K562 (cell line): Measurements from ENCODE around the gene CCDC201. TPM values are rescaled to one million over a fixed set of nuclear protein-coding genes. Genes with fewer than 3 reads are reported as not detected.

ENCODE experiments used
- ATAC-seq: fragments of 200-7000 bp; cut with Tn5 transposase; 3 replicates; pipeline ENCODE4 v1.9.1; 2020; ENCODE audit warnings: moderate library complexity
- BruUV-seq: library from RNA; stranded (reverse); fragments of 400-500 nt; replicated peaks from 2 replicates; lab custom pipeline; 2021; lab: Mats Ljungman, UMichigan
- CTCF ChIA-PET: fragments of 300-600 bp; formaldehyde crosslinking; extraction: SDS; loops from one replicate; lab custom pipeline; 2021; ENCODE audit warnings: low intra/inter-chr PET ratio; lab: Yijun Ruan, JAX
- POLR2A ChIA-PET: fragments of 300-600, 350-650 bp; sonication (Branson Sonifier 250); formaldehyde crosslinking; extraction: SDS; loops from one replicate; lab custom pipeline; 2021; ENCODE audit warnings: antibody characterized with exemption, inconsistent platforms; lab: Yijun Ruan, JAX
- DNase-seq, 4 experiments: peaks; one replicate each; pipeline versions ENCODE4 v3.0.0 to v3.0.0-alpha.2; 2011 to 2018; ENCODE audit warnings: low spot score in 3 of 4, mixed read lengths in 3 of 4; ENCODE audit errors: extremely low read depth in 1 of 4
- FAIRE-seq: peaks from 2 replicates; lab custom pipeline; 2011; peaks lifted over from hg19 to GRCh38; lab: Jason Lieb, UNC
- H2AFZ ChIP-seq: 2 replicates; pipeline ENCODE4 v1.6.0; 2011; ENCODE audit warnings: low read depth, low read length, control low read depth, inconsistent platforms
- H3K27ac ChIP-seq: fragments of 200-600 bp; 3 replicates; pipeline ENCODE4 v1.8.0; 2011; ENCODE audit warnings: low read depth, mild to moderate bottlenecking, control low read depth, inconsistent platforms, low read length, moderate library complexity, mixed read lengths; ENCODE audit errors: extremely low read depth
- H3K27me3 ChIP-seq, 2 experiments: fragments of 300-600 bp in 1 of 2; 2 replicates in 1 of 2; 3 replicates in 1 of 2; pipeline versions ENCODE4 v1.6.0 to v1.8.0; 2011; ENCODE audit warnings: inconsistent platforms in 2 of 2, low read length in 2 of 2, mild to moderate bottlenecking in 1 of 2, mixed read lengths in 1 of 2, moderate library complexity in 1 of 2; ENCODE audit not compliant: control insufficient read depth in 2 of 2, insufficient read depth in 2 of 2
- H3K36me3 ChIP-seq: fragments of 300-600 bp; 3 replicates; pipeline ENCODE4 v1.8.0; 2011; ENCODE audit warnings: mild to moderate bottlenecking, low read length, inconsistent platforms; ENCODE audit not compliant: control insufficient read depth, insufficient read depth
- H3K4me1 ChIP-seq, 2 experiments: fragments of 200-600 bp in 1 of 2; replicated peaks in 1 of 2; 2 replicates in 1 of 2; 3 replicates in 1 of 2; pipeline versions ENCODE4 v1.5.1 to v1.8.0; 2011; ENCODE audit warnings: inconsistent platforms in 2 of 2, low read length in 2 of 2, mild to moderate bottlenecking in 1 of 2, mixed read lengths in 1 of 2, moderate library complexity in 1 of 2; ENCODE audit not compliant: control insufficient read depth in 2 of 2, insufficient read depth in 2 of 2
- H3K4me2 ChIP-seq: 2 replicates; pipeline ENCODE4 v1.6.1; 2011; ENCODE audit warnings: low read length, control low read depth, inconsistent platforms, mixed read lengths; ENCODE audit not compliant: insufficient read depth
- H3K4me3 ChIP-seq: fragments of 200-600 bp; sonication (generic), shearing (Covaris generic); 2 replicates; pipeline ENCODE4 v1.5.1; 2016; ENCODE audit warnings: control low read depth, inconsistent platforms
- H3K79me2 ChIP-seq: fragments of 200-600 bp; 3 replicates; pipeline ENCODE4 v1.8.0; 2011; ENCODE audit warnings: low read length, inconsistent platforms; ENCODE audit not compliant: control insufficient read depth, insufficient read depth
- H3K9ac ChIP-seq, 2 experiments: 2 replicates each; pipeline versions ENCODE4 v1.6.0 to v1.6.1; 2011; ENCODE audit warnings: low read depth in 2 of 2, low read length in 2 of 2, control low read depth in 1 of 2, inconsistent platforms in 1 of 2, mild to moderate bottlenecking in 1 of 2, mixed read lengths in 1 of 2; ENCODE audit not compliant: insufficient read depth in 1 of 2
- H3K9me1 ChIP-seq: one replicate; pipeline ENCODE4 v1.6.0; 2011; ENCODE audit warnings: inconsistent platforms, mild to moderate bottlenecking, low read length, moderate library complexity; ENCODE audit not compliant: control insufficient read depth, insufficient read depth
- H3K9me3 ChIP-seq: replicated peaks from 2 replicates; pipeline ENCODE4 v1.5.1; 2011; ENCODE audit warnings: low read depth, low read length, inconsistent platforms; ENCODE audit not compliant: control insufficient read depth, insufficient read depth
- H4K20me1 ChIP-seq: replicated peaks from 2 replicates; pipeline ENCODE4 v1.6.1; 2011; ENCODE audit warnings: low read length, inconsistent platforms, mixed read lengths; ENCODE audit not compliant: control insufficient read depth, insufficient read depth
- FOSL1 ChIP-seq: fragments of 200-800 bp; sonication (Bioruptor generic); conservative IDR thresholded peaks from 2 replicates; pipeline ENCODE4 v1.6.1; 2016; ENCODE audit warnings: missing genetic modification characterization, missing compliant biosample characterization
- JUND ChIP-seq, 2 experiments: IDR thresholded peaks; 2 replicates in 1 of 2; 3 replicates in 1 of 2; pipeline ENCODE4 v1.6.1; 2011; ENCODE audit warnings: borderline replicate concordance in 2 of 2, low read depth in 2 of 2, low read length in 2 of 2, improper control_type of control experiment in 1 of 2, missing biosample characterization in 1 of 2, missing genetic modification characterization in 1 of 2, missing genetic modification reagents in 1 of 2
- XRCC3 ChIP-seq: fragments of 450-650 bp; IDR thresholded peaks from 2 replicates; pipeline ENCODE4 v1.6.1; 2017; ENCODE audit warnings: mild to moderate bottlenecking, moderate library complexity
- ZNF143 ChIP-seq: sonication (generic); formaldehyde crosslinking; IDR thresholded peaks from 2 replicates; pipeline ENCODE4 v1.9.0; 2022; ENCODE audit warnings: mild to moderate bottlenecking, missing genetic modification reagents
- WGBS: fragments of 100-300 bp; shearing (Covaris generic); methylation state at CpG from one replicate; pipeline ENCODE4 v1.1.6; 2016; ENCODE audit warnings: low coverage, mixed read lengths; ENCODE audit not compliant: insufficient coverage; ENCODE audit errors: missing lambda C conversion rate; 5-methylcytosine and 5-hydroxymethylcytosine counted together
- in situ Hi-C: fragments of 300-500 bp; cut with MboI; formaldehyde crosslinking; loops from 4 replicates; pipeline ENCODE4 v1.15.0; 2018; ENCODE audit warnings: inconsistent platforms, mixed read lengths
- intact Hi-C: fragments of 100-400 bp; cut with micrococcal nuclease; formaldehyde crosslinking; loops from 2 replicates; pipeline ENCODE4 v1.14.2; 2022
- polyA plus RNA-seq, 8 experiments: library from polyadenylated mRNA; depleted of rRNA in 4 of 8; stranded (reverse) in 5 of 8; unstranded in 3 of 8; fragments of >200 nt; fragmentation: Nextera tagmentation in 2 of 8; fragmentation: Illumina TruSeq in 1 of 8; extraction: Ambion mirVana in 2 of 8; extraction: Trizol in 1 of 8; gene quantifications; 2 replicates each; pipeline versions ENCODE4 v1.2.1 to v1.2.3, GENCODE V29; 2011 to 2014; ENCODE audit warnings: inconsistent platforms in 1 of 8, missing spikeins in 1 of 8
- total RNA-seq, 7 experiments: library from RNA; depleted of rRNA in 6 of 7; stranded (reverse); fragments of >200 nt in 6 of 7; fragmentation: Illumina TruSeq in 2 of 7; extraction: Trizol in 2 of 7; gene quantifications; 2 replicates each; pipeline versions ENCODE4 v1.2.1 to v1.2.3, GENCODE V29; 2011 to 2021; ENCODE audit warnings: low replicate concordance in 1 of 7
- TF ChIP-seq, protein P1 (sequence below): sonication (generic); formaldehyde crosslinking; IDR thresholded peaks from 2 replicates; pipeline ENCODE4 v1.8.0; 2023; ENCODE audit warnings: mild to moderate bottlenecking, missing genetic modification reagents
- TF ChIP-seq, protein P2 (sequence below): fragments of 250-450 bp; sonication (Bioruptor Pico); IDR thresholded peaks from 2 replicates; pipeline ENCODE4 v1.4.0; 2020
- TF ChIP-seq, protein P3 (sequence below), 2 experiments: fragments of 450-650 bp in 1 of 2; sonication (generic) in 1 of 2; formaldehyde crosslinking; conservative IDR thresholded peaks; 2 replicates each; pipeline versions ENCODE4 v1.4.0 to v1.8.1; 2020 to 2022; ENCODE audit warnings: mild to moderate bottlenecking in 1 of 2, missing genetic modification reagents in 1 of 2

CCDC201 gene
- total and polyA plus RNA-seq, 9 of the 15 experiments (the other 6 are each of a cell fraction or from before 2014, with no cell fraction given) = not detected

GRCh38 chr7:45874408-45875131 lies 1.7 kb upstream of the CCDC201 start:
- H3K4me1 ChIP-seq = no peaks in the 10 kb centered on the region; a peak in 1 of 5 replicates
- in situ Hi-C loops = loop anchor here (25.0 kb wide), 1 partner anchor 712 kb away; the partner anchor contains the start of gene RAMP3
- H3K9ac ChIP-seq = no peak overlapping the region
- H3K4me2 ChIP-seq = no peak overlapping the region
- H3K9me3 ChIP-seq = no peaks in the 10 kb centered on the region
- H4K20me1 ChIP-seq = no peaks in the 10 kb centered on the region
- H3K79me2 ChIP-seq = no peaks in the 10 kb centered on the region
- no peaks in the 10 kb centered on the region for H3K27me3 ChIP-seq
- H3K36me3 ChIP-seq = no peaks in the 10 kb centered on the region
- no peak for DNase-seq
- no peak overlapping the region for H3K27ac ChIP-seq
- H3K9me1 ChIP-seq = no peaks in the 10 kb centered on the region
- intact Hi-C loops = no loop called here
- no peak overlapping the region for H2AFZ ChIP-seq
- ATAC-seq = 0 out of 3 replicates have a peak, but pooled peaks have one; percentile 39
- ChIA-PET CTCF (no interaction called here), POLR2A (no interaction called here)
- WGBS = 0% methylated on average over 8 of the region's 8 CpGs
- no peak for FAIRE-seq
- no peak overlapping the region for H3K4me3 ChIP-seq
- no TSS peak for BruUV-seq
- TF ChIP-seq FOSL1 (tag) = peak; percentile 83
- TF ChIP-seq, protein P1, sequence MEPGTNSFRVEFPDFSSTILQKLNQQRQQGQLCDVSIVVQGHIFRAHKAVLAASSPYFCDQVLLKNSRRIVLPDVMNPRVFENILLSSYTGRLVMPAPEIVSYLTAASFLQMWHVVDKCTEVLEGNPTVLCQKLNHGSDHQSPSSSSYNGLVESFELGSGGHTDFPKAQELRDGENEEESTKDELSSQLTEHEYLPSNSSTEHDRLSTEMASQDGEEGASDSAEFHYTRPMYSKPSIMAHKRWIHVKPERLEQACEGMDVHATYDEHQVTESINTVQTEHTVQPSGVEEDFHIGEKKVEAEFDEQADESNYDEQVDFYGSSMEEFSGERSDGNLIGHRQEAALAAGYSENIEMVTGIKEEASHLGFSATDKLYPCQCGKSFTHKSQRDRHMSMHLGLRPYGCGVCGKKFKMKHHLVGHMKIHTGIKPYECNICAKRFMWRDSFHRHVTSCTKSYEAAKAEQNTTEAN = no peak
- TF ChIP-seq, protein P2, sequence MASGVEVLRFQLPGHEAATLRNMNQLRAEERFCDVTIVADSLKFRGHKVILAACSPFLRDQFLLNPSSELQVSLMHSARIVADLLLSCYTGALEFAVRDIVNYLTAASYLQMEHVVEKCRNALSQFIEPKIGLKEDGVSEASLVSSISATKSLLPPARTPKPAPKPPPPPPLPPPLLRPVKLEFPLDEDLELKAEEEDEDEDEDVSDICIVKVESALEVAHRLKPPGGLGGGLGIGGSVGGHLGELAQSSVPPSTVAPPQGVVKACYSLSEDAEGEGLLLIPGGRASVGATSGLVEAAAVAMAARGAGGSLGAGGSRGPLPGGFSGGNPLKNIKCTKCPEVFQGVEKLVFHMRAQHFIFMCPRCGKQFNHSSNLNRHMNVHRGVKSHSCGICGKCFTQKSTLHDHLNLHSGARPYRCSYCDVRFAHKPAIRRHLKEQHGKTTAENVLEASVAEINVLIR (CRISPR knock-in tag) = no peak
- TF ChIP-seq XRCC3 = no peak
- TF ChIP-seq, protein P3, sequence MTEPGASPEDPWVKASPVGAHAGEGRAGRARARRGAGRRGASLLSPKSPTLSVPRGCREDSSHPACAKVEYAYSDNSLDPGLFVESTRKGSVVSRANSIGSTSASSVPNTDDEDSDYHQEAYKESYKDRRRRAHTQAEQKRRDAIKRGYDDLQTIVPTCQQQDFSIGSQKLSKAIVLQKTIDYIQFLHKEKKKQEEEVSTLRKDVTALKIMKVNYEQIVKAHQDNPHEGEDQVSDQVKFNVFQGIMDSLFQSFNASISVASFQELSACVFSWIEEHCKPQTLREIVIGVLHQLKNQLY (CRISPR knock-in tag; conservative IDR thresholded peaks at IDR 0.05) = no peak
- TF ChIP-seq ZNF143 (CRISPR knock-in tag) = no peak
- TF ChIP-seq JUND (IDR thresholded peaks at IDR 0.05; ENCODE audit: borderline replicate concordance, low read depth, low read length) = no peak
- TF ChIP-seq JUND (tag; IDR thresholded peaks at IDR 0.05; ENCODE audit: borderline replicate concordance, low read depth, low read length) = 0 out of 3 replicates have a peak, but pooled peaks have one; percentile 12
- TF ChIP-seq, all 486 proteins: peak for 2
